ENCODE measurements around the gene DENND5B. TPM values are rescaled to one million over a fixed set of nuclear protein-coding genes. Genes with fewer than 3 reads are reported as not detected.
A peak's percentile ranks its signal among the peaks of the same experiment; 100 is the strongest.

Gene DENND5B
- total and polyA plus RNA-seq, 2 of the 4 experiments (the other 2 are of a cell fraction), result 5.5 to 13.4 TPM

- no TSS peak for BruUV-seq (replicated peaks)
- no peaks in the 10 kb centered on the region for H3K4me1 ChIP-seq (ENCODE audit: control insufficient read depth, insufficient read depth, low read length)
- no peak overlapping the region for H4K8ac ChIP-seq (ENCODE audit: low read depth in 2 of 2, low read length in 2 of 2)
- H3K79me1 ChIP-seq (ENCODE audit: low read depth in 1 of 2, low read length in 2 of 2), result no peaks in the 10 kb centered on the region
- H3K27me3 ChIP-seq (ENCODE audit: control insufficient read depth, insufficient read depth, low read length), result no peaks in the 10 kb centered on the region
- H3K36me3 ChIP-seq (ENCODE audit: control insufficient read depth, insufficient read depth, low read length), result no peaks in the 10 kb centered on the region
- H3K4me2 ChIP-seq (ENCODE audit: low read depth, low read length), result no peak overlapping the region
- no peak overlapping the region for H4K91ac ChIP-seq (ENCODE audit: insufficient read depth, low read depth, low read length)
- dilution Hi-C loops (cut with HindIII; ENCODE audit: low sequenced_read_pairs, unreplicated experiment) (no loop called here), intact Hi-C loops (cut with micrococcal nuclease) (no loop called here), in situ Hi-C loops (cut with MboI; ENCODE audit: low sequenced_read_pairs) (no loop called here)
- H3K9me1 ChIP-seq (ENCODE audit: insufficient read depth, low read length), result no peaks in the 10 kb centered on the region; the same call in 1 of the 2 replicates
- ATAC-seq (ENCODE audit: low read depth) (no peak), DNase-seq (peak; percentile 11)
- H2AK5ac ChIP-seq (ENCODE audit: low read depth, low read length), result no peak overlapping the region
- no peak overlapping the region for H2BK20ac ChIP-seq (ENCODE audit: low read depth, low read length)
- no peak overlapping the region for H3K14ac ChIP-seq (replicated peaks; ENCODE audit: low read depth, low read length)
- H2AFZ ChIP-seq (replicated peaks; ENCODE audit: low read length, poor library complexity), result no peak overlapping the region
- TF ChIP-seq CHD1 (IDR thresholded peaks at IDR 0.05; ENCODE audit: low read depth, low read length) (no peak), SMC3 (IDR thresholded peaks at IDR 0.05; ENCODE audit: low read depth, low read length) (no peak), RFX5 (IDR thresholded peaks at IDR 0.05; ENCODE audit: low read depth, low read length) (no peak), RCOR1 (IDR thresholded peaks at IDR 0.05; ENCODE audit: insufficient replicate concordance, low read length) (no peak), MXI1 (IDR thresholded peaks at IDR 0.05; ENCODE audit: borderline replicate concordance, low read depth, low read length) (no peak), NFE2L2 (IDR thresholded peaks at IDR 0.05; ENCODE audit: low read depth, low read length) (no peak), CTCF (conservative IDR thresholded peaks at IDR 0.05; ENCODE audit: low read depth, low read length) (no peak), POLR2A (IDR thresholded peaks at IDR 0.05; ENCODE audit: low read depth, low read length) (no peak), USF2 (IDR thresholded peaks at IDR 0.05; ENCODE audit: low read depth, low read length) (no peak), MAZ (IDR thresholded peaks at IDR 0.05; ENCODE audit: borderline replicate concordance, low read depth, low read length) (no peak), CEBPB (IDR thresholded peaks at IDR 0.05; ENCODE audit: low read depth, low read length) (no peak), ELK1 (IDR thresholded peaks at IDR 0.05; ENCODE audit: borderline replicate concordance, low read depth, low read length) (no peak), MAFK (IDR thresholded peaks at IDR 0.05; ENCODE audit: low read depth, low read length) (no peak), FOS (IDR thresholded peaks at IDR 0.05; ENCODE audit: low read depth, low read length) (no peak), RAD21 (IDR thresholded peaks at IDR 0.05; ENCODE audit: low read length) (no peak), BHLHE40 (IDR thresholded peaks at IDR 0.05; ENCODE audit: low read depth, low read length) (no peak)
- ChIA-PET POLR2A (ENCODE audit: unreplicated experiment) (no interaction called here), CTCF (no interaction called here)
- no peak overlapping the region for H3K18ac ChIP-seq (ENCODE audit: low read depth, low read length)
- H3K27ac ChIP-seq (ENCODE audit: insufficient read depth, low read length), result no peak overlapping the region
- no peak overlapping the region for H2BK5ac ChIP-seq (ENCODE audit: low read depth, low read length, poor library complexity, severe bottlenecking)
- no peak overlapping the region for H2BK15ac ChIP-seq (ENCODE audit: low read depth, low read length)
- H2AK9ac ChIP-seq (replicated peaks; ENCODE audit: low read depth, low read length, poor library complexity), result no peak overlapping the region
- H3K23ac ChIP-seq (ENCODE audit: low read depth, low read length), result no peak overlapping the region
- no peak overlapping the region for H3K4ac ChIP-seq (ENCODE audit: low read depth, low read length)
- H3K9ac ChIP-seq (ENCODE audit: low read depth, low read length), result no peak overlapping the region
- WGBS, 2 experiments (ENCODE audit: extremely low coverage in 2 of 2, insufficient read length in 1 of 2), result 100% methylated on average over 1 of the region's 1 CpG; no CpG with 5 or more reads in 1 of the 2 experiments
- no peak overlapping the region for H3K56ac ChIP-seq (ENCODE audit: extremely low read depth, insufficient read depth, low read length)
- no peak overlapping the region for H4K5ac ChIP-seq (ENCODE audit: low read depth, low read length)
- no peak overlapping the region for H2BK120ac ChIP-seq (ENCODE audit: low read depth, low read length)
- no peaks in the 10 kb centered on the region for H3K9me3 ChIP-seq (ENCODE audit: control insufficient read depth, insufficient read depth, low read length)
- no peaks in the 10 kb centered on the region for H4K20me1 ChIP-seq (ENCODE audit: insufficient read depth, low read length)
- no peak overlapping the region for H3K4me3 ChIP-seq (ENCODE audit: insufficient read depth, low read depth, low read length)
Observed at GRCh38 chr12:31406345-31406744, 184.6 kb downstream of the DENND5B start.

Measured in IMR-90 (cell line).